Renal cortical epithelial cell (primary cell): ENCODE results near the gene TREM1. TPM values are rescaled to one million over a fixed set of nuclear protein-coding genes. Genes with fewer than 3 reads are reported as not detected.
"Not testable (repeated sequence)": the region's sequence is repeated elsewhere in the genome, so short reads cannot be mapped to it uniquely, and the experiment has no call there.

ENCODE experiments used
- DNase-seq: peaks from one replicate; pipeline ENCODE4 v3.0.0-alpha.2; 2011; ENCODE audit warnings: low read depth
- total RNA-seq: library from RNA; depleted of rRNA; stranded (reverse); fragments of >200 nt; gene quantifications from 2 replicates; pipeline ENCODE4 v1.2.3, GENCODE V29; 2014

TREM1 gene
- total RNA-seq, 1 donor from 2014 or later = not detected

- no peak for DNase-seq
Measured at GRCh38 chr6:41258196-41258493, 28.3 kb downstream of the TREM1 start.

- DNase-seq = peak; percentile 31
Measured at GRCh38 chr6:41257369-41258195, 28.9 kb downstream of the TREM1 start.

- DNase-seq = no peak
Measured at GRCh38 chr6:41256383-41256782, 30.1 kb downstream of the TREM1 start.

GRCh38 chr6:41255638-41256246, 30.7 kb downstream of the TREM1 start:
- DNase-seq = no peak

GRCh38 chr6:41255110-41255509, 31.4 kb downstream of the TREM1 start:
- DNase-seq = no peak

GRCh38 chr6:41252401-41253169, 33.9 kb downstream of the TREM1 start:
- DNase-seq = no peak

- no peak for DNase-seq
Measured at GRCh38 chr6:41247882-41248705, 38.4 kb downstream of the TREM1 start.

GRCh38 chr6:41247288-41247865, 39.1 kb downstream of the TREM1 start:
- no peak for DNase-seq

GRCh38 chr6:41246529-41246928, 40.0 kb downstream of the TREM1 start:
- not testable (repeated sequence) for DNase-seq

- no peak for DNase-seq
Measured at GRCh38 chr6:41239467-41240159, 46.9 kb downstream of the TREM1 start.

- DNase-seq = no peak
Measured at GRCh38 chr6:41237128-41237527, 49.4 kb downstream of the TREM1 start.

GRCh38 chr6:41236276-41236675, 50.2 kb downstream of the TREM1 start:
- DNase-seq = no peak

GRCh38 chr6:41232667-41233066, 53.8 kb downstream of the TREM1 start:
- no peak for DNase-seq

- no peak for DNase-seq
Measured at GRCh38 chr6:41231246-41231645, 55.2 kb downstream of the TREM1 start.

GRCh38 chr6:41229721-41230120, 56.8 kb downstream of the TREM1 start:
- DNase-seq = no peak

- DNase-seq = no peak
Measured at GRCh38 chr6:41228616-41229015, 57.9 kb downstream of the TREM1 start.

- no peak for DNase-seq
Measured at GRCh38 chr6:41228096-41228495, 58.4 kb downstream of the TREM1 start, which contains the start of gene TREML4. TSS of gene TREML4 (plus strand) at chr6:41228349. CDS start at chr6:41228428, 79 bp downstream.

- no peak for DNase-seq
Measured at GRCh38 chr6:41226752-41227151, 59.7 kb downstream of the TREM1 start.

- no peak for DNase-seq
Measured at GRCh38 chr6:41224800-41225199, 61.7 kb downstream of the TREM1 start.
